Skeletal muscle satellite cell (primary cell): Measurements from ENCODE around the gene B4GALT5. TPM values are rescaled to one million over a fixed set of nuclear protein-coding genes. Genes with fewer than 3 reads are reported as not detected.

Experiments used
- small RNA-seq: library from RNA; depleted of rRNA; stranded (forward); fragments of <200 nt; gene quantifications from one replicate; pipeline ENCODE3, GENCODE V24; 2012

B4GALT5 gene

Small RNA genes lying within 50 kb of the gene (small RNA-seq; reads per million reads assigned to genes)
- gene RN7SL197P (not detected), gene SNRPFP1 (not detected)
